A204.1 (cell line): ENCODE data around the gene BAG3.
"Not testable (repeated sequence)": the region's sequence is repeated elsewhere in the genome, so short reads cannot be mapped to it uniquely, and the experiment has no call there.

Experiments used
- FAIRE-seq: peaks from 2 replicates; lab custom pipeline; 2012; peaks lifted over from hg19 to GRCh38; lab: Jason Lieb, UNC

The BAG3 gene

GRCh38 chr10:119640875-119641526 is 10.2 kb upstream of the BAG3 start:
- no peak for FAIRE-seq

- FAIRE-seq, result no peak
Measured at GRCh38 chr10:119642556-119643111, 8.5 kb upstream of the BAG3 start.

GRCh38 chr10:119643306-119644204 is 7.6 kb upstream of the BAG3 start:
- FAIRE-seq, result no peak

- FAIRE-seq, result no peak
Measured at GRCh38 chr10:119644205-119644814, 6.9 kb upstream of the BAG3 start.

GRCh38 chr10:119644994-119645393 is 6.2 kb upstream of the BAG3 start:
- FAIRE-seq, result no peak

- FAIRE-seq, result no peak
Measured at GRCh38 chr10:119650062-119650461, 1.1 kb upstream of the BAG3 start.

- FAIRE-seq, result no peak
Measured at GRCh38 chr10:119651514-119652360, 557 bp downstream of the BAG3 start.

GRCh38 chr10:119652361-119652730 is 1.2 kb downstream of the BAG3 start:
- FAIRE-seq, result peak; percentile 93

GRCh38 chr10:119653209-119653608 is 2.0 kb downstream of the BAG3 start:
- FAIRE-seq, result no peak

GRCh38 chr10:119653916-119654315 is 2.7 kb downstream of the BAG3 start:
- FAIRE-seq, result no peak

GRCh38 chr10:119654540-119654939 is 3.4 kb downstream of the BAG3 start:
- FAIRE-seq, result no peak

GRCh38 chr10:119655566-119656001 is 4.4 kb downstream of the BAG3 start:
- FAIRE-seq, result no peak

- FAIRE-seq, result no peak
Measured at GRCh38 chr10:119656760-119657159, 5.6 kb downstream of the BAG3 start.

GRCh38 chr10:119657725-119658124 is 6.5 kb downstream of the BAG3 start:
- FAIRE-seq, result no peak

- no peak for FAIRE-seq
Measured at GRCh38 chr10:119658274-119658673, 7.1 kb downstream of the BAG3 start.

- FAIRE-seq, result no peak
Measured at GRCh38 chr10:119659951-119660350, 8.8 kb downstream of the BAG3 start.

- not testable (repeated sequence) for FAIRE-seq
Measured at GRCh38 chr10:119662076-119662605, 11.0 kb downstream of the BAG3 start.

- FAIRE-seq, result no peak
Measured at GRCh38 chr10:119663866-119664698, 12.9 kb downstream of the BAG3 start.

- no peak for FAIRE-seq
Measured at GRCh38 chr10:119665901-119666708, 14.9 kb downstream of the BAG3 start.

GRCh38 chr10:119666709-119667004 is 15.5 kb downstream of the BAG3 start:
- FAIRE-seq, result no peak
